Stimulated activated CD8-positive, alpha-beta memory T cell treated with anti-CD3 and anti-CD28 coated beads, Interleukin-4, amount 100 ng/mL, for 48 hours (primary cell): ENCODE results near the gene GNAT2.

Experiments
- DNase-seq: peaks from one replicate; pipeline ENCODE4 v3.0.0-alpha.2; 2020

Gene GNAT2

GRCh38 chr1:109605381-109605780, 14.0 kb downstream of the GNAT2 start:
- DNase-seq: no peak

DNA sequence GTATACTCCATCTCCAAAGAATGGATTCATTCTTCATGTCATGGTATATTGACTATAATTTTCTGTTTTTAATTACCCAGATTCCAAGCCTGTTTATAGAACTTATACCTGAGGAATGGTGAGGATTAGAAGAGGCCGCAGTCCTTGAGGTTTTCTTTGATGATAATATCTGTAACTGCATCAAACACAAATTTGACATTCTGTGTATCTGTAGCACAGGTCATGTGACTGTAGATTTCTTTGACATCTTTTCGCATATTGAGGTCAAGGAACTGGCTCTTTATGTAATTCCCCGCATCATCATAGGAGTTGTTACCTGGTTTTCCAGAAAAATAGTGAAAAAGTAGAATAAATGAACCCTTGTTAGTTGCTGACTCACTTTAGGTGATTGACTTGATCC, 16.2 kb downstream of the GNAT2 start:
- DNase-seq: no peak

DNA sequence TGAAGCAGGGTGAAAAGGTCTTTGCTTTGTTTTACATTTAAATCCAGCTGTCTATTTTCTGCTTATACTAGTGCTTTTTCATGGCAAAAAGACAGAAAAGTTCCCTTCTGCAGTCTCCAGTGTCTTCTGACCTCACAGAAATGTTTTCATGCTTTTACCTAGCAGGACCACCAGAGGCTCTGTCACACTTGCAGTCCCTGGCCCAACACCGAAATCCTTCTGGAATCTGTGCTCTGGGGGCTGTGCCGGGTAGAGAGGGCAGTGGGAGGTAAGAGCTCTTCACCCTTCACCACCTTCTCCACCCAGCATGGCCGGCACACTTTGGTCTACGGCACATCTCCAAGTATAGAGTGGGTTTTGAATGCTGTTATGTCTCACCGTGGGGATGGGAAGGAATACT, 20.8 kb downstream of the GNAT2 start:
- no peak for DNase-seq

- no peak for DNase-seq
These were observed 21.3 kb downstream of the GNAT2 start for GRCh38 chr1:109598156-109598555.

- DNase-seq: no peak
These were observed 23.9 kb downstream of the GNAT2 start for GRCh38 chr1:109595531-109595930.

DNA sequence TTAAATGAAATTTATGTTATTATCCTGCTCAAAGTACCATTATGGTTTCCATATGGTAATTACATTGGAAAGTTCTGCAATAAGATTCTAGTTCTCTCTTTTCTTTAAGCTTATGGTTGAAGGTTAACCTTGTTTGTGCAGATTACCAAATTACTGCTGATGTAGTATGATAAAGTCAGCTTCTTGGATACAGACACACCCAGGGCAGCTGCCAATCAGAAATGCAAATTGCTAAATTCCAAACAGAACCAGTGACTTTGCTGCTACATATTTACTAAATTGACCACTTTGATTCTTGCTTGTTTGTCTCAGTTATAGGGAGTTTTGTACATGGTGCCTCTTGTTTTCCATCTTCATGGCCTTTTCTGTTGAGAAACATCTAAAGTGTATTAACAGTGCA, 26.5 kb downstream of the GNAT2 start:
- DNase-seq: no peak

DNA sequence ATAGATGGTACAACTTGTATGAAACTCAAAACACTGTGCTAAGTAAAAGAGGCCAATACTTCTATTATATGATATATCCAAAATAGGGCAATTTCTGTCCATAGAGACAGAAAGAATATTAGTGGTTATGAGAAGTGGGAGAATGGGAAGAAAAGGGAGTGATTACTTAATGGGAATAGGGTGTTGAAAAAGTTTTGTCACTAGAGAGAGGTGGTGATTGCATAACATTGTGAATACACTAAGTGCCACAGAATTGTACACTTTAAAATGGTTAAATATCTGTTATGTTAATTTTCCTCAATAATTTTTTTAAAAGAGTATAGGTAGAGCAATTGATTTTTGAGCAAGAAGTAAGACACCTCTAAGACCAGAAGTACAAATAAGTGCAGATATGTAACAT, 29.7 kb downstream of the GNAT2 start:
- no peak for DNase-seq

- no peak for DNase-seq
These were observed 30.2 kb downstream of the GNAT2 start for GRCh38 chr1:109589177-109589576.

- no peak for DNase-seq
These were observed 33.4 kb downstream of the GNAT2 start for GRCh38 chr1:109586055-109586454.

DNA sequence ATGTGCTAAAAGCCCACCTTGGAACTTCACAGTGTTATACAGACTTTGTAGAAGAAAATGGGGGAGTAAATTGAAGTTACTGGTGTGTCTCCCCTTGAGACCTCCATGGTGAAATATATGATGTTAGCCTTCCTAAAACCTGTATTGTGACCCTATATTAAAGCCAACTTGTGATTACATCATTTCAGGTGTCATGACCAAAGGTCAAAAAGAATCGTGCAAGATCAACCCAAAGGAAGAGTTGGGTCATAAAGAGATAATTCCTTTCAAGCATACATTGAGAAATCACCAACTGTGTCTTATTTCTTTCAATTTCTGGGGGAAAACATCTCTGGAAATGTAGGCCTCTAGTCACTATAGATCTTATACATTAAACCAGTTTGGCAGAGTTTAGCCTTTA, 34.6 kb downstream of the GNAT2 start:
- DNase-seq: no peak

DNA sequence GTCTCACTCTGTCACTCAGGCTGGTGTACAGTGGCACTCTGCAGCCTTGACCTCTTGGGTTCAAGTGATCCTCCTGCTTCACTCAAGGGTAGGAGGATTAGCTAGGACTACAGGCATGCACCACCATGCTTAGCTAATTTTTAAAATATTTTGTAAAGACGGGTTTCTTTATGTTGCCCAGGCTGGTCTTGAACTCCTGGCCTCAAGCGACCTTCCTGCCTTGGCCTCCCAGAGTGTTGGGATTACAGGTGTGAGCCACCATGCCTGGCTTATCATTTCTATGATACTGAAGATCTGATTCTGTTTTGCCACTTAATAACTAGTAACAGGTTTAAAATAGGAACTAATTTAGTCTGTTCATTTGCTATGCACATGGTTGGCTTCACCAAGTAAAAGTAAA, 37.4 kb downstream of the GNAT2 start:
- no peak for DNase-seq

- DNase-seq: no peak
These were observed 39.9 kb downstream of the GNAT2 start for GRCh38 chr1:109579491-109579890.

GRCh38 chr1:109578947-109579443, 40.4 kb downstream of the GNAT2 start:
- DNase-seq: no peak

DNA sequence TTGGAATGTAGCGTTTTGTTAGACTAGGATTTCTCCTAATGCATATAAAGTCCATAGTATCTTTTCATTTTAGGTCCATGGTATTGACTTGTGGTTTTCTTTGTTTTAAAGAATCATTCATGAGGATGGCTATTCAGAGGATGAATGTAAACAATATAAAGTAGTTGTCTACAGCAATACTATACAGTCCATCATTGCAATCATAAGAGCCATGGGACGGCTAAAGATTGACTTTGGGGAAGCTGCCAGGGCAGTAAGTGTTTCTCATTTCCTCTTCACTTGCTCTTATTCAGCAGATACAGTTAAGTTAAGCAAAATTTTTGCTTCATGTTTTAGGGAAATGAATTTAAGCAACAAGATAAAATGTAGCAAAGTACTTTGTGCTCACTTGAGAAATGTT, 45.6 kb downstream of the GNAT2 start:
- no peak for DNase-seq

DNA sequence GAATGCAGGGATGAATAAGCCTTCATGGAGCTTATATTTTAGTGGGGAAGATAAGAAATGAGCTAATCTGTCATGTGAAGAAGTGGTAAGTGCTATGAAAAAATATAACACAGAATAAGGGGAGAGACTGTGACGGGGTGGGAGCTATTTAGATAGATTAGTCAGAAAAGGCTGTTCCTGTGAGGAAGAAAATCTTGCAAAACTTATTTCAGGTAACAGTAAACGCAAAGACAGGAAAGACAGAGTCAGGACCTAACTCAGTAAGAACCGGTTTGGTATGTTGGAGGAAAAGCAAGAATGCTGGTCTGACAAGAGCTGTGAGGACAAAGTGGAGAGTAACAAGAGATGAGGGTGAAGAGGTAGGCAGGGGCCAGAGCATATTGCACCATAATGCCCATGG, 49.0 kb downstream of the GNAT2 start:
- DNase-seq: no peak

GRCh38 chr1:109569323-109569722, 50.1 kb downstream of the GNAT2 start:
- no peak for DNase-seq

- DNase-seq: no peak
These were observed 51.3 kb downstream of the GNAT2 start for GRCh38 chr1:109567877-109568672.

GRCh38 chr1:109566982-109567381, 52.4 kb downstream of the GNAT2 start:
- no peak for DNase-seq

GRCh38 chr1:109565241-109565640, 54.2 kb downstream of the GNAT2 start:
- DNase-seq: no peak

DNA sequence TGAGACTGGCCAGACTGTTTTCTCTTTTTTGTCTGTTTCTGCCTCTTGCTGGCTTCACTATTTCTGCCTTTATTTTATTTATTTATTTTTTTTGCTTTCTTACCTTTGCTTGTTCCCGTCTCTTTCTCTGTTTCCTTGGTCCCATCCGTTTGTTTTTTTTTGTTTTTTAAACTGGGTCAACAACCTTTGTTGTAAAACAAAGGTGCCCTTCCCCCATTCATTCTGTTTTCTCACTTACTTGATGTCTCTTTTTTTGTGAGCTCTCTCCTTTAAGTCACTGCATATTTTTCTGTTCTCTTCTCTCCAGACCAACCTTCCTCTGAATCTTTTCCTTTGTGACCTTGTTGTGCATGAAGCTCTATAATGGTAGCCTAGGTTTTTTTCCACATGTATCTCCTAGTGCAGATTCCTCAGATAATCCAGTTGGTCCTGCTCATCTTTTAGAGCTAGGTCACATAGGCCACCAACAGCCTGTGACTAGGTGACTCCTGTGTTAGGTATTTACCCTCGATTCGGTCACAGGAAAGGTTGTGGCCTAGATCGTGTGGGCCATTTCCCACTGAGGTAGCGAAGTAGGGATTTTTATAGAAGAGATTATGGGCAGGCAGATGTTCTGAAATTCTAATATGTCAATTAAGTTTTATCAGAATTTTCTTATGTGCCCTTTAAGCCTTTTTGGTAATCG, 55.1 kb downstream of the GNAT2 start:
- no peak for DNase-seq

DNA sequence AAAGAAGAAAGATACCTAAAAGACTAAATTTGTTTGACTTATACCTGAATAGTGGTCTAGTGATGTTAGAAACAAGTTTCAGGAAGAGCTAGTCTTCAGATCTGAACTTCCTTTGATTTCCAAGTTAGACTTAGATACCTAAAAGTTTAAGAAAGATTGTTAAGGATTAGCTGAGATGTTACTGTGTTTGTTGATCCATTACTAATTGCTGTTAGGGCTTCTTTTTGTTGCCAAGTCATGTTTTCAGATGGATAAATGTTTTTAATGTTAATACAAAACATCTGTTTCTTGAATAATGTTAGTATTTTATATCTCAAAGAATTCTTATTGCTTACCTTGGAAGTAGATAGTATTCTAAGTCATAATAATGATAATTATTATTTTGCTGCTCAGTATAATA, 59.4 kb downstream of the GNAT2 start:
- DNase-seq: no peak

DNA sequence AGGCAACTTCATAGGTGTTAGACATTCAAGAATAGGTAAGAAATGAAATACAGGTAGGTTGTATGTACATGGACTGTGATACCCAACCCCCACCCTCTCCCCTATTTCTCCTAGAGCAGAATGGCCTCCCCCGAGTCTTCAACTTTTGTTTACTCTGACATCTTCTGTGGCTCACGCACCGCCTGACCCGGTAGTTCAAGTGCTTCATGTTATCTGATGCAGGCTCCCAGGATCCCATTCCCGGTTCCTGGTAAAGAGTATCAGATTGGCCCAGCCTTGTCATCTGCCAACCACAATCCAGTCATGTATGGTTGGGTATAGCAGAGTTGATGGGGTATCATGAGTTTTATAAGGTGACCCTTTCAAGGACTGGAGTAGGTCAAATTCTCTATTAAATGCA, 61.9 kb downstream of the GNAT2 start:
- no peak for DNase-seq

- DNase-seq: no peak
These were observed 62.9 kb downstream of the GNAT2 start for GRCh38 chr1:109556563-109556962.
